WTC11 (cell line): ENCODE measurements around the gene SLC16A7. TPM values are rescaled to one million over a fixed set of nuclear protein-coding genes. Genes with fewer than 3 reads are reported as not detected.

Experiments
- ATAC-seq: fragments of 200-7000 bp; cut with Tn5 transposase; 2 replicates; pipeline ENCODE4 v1.10.0; 2021; ENCODE audit warnings: mild to moderate bottlenecking, moderate library complexity
- CTCF ChIA-PET: fragments of 300-600 bp; sonication (Branson Sonifier 250); formaldehyde crosslinking; loops from one replicate; lab custom pipeline; 2021; ENCODE audit warnings: antibody characterized with exemption; lab: Charles Lee
- POLR2A ChIA-PET: fragments of 350-600 bp; sonication (Branson Sonifier 250); formaldehyde crosslinking; loops from one replicate; lab custom pipeline; 2021; ENCODE audit warnings: antibody characterized with exemption; lab: Charles Lee
- DNase-seq: peaks from one replicate; pipeline ENCODE4 v3.0.0; 2021; ENCODE audit warnings: low spot score
- H3K27ac Mint-ChIP-seq: 2 replicates; pipeline ENCODE4 v1.8.0; 2021; ENCODE audit warnings: mixed read lengths
- H3K27me3 Mint-ChIP-seq: 2 replicates; pipeline ENCODE4 v1.8.0; 2021; ENCODE audit warnings: low read depth, mild to moderate bottlenecking, moderate library complexity, mixed read lengths
- H3K36me3 Mint-ChIP-seq: 2 replicates; pipeline ENCODE4 v1.8.0; 2021; ENCODE audit warnings: mixed read lengths
- H3K4me1 Mint-ChIP-seq: 2 replicates; pipeline ENCODE4 v1.8.0; 2022; ENCODE audit warnings: mixed read lengths
- H3K4me3 Mint-ChIP-seq: 2 replicates; pipeline ENCODE4 v1.8.0; 2021; ENCODE audit warnings: mild to moderate bottlenecking, moderate library complexity, mixed read lengths
- H3K9me3 Mint-ChIP-seq: 2 replicates; pipeline ENCODE4 v1.8.0; 2021; ENCODE audit warnings: mixed read lengths
- ARID4B ChIP-seq: sonication (generic); formaldehyde crosslinking; IDR thresholded peaks from 2 replicates; pipeline ENCODE4 v1.8.0; 2023; ENCODE audit warnings: missing genetic modification reagents, mild to moderate bottlenecking, borderline replicate concordance
- CBFB ChIP-seq: sonication (generic); formaldehyde crosslinking; IDR thresholded peaks from 2 replicates; pipeline ENCODE4 v1.8.1; 2022; ENCODE audit warnings: mild to moderate bottlenecking, low read depth, missing genetic modification reagents
- CDX4 ChIP-seq: fragments of 250-450 bp; sonication (Bioruptor Pico); IDR thresholded peaks from 2 replicates; pipeline ENCODE4 v1.9.0; 2021; ENCODE audit warnings: moderate library complexity, mild to moderate bottlenecking, inconsistent platforms, borderline replicate concordance
- E2F1 ChIP-seq: sonication (generic); formaldehyde crosslinking; IDR thresholded peaks from 2 replicates; pipeline ENCODE4 v1.8.0; 2022; ENCODE audit warnings: mild to moderate bottlenecking, missing genetic modification reagents
- GRHL2 ChIP-seq: fragments of 250-450 bp; sonication (Bioruptor Pico); IDR thresholded peaks from 2 replicates; pipeline ENCODE4 v1.8.0; 2022; ENCODE audit warnings: mild to moderate bottlenecking, moderate library complexity; ENCODE audit not compliant: insufficient replicate concordance, severe bottlenecking
- HMGA2 ChIP-seq: fragments of 250-450 bp; sonication (Bioruptor Pico); IDR thresholded peaks from 2 replicates; pipeline ENCODE4 v1.4.0; 2021; ENCODE audit warnings: mild to moderate bottlenecking, moderate library complexity
- PRDM15 ChIP-seq: sonication (generic); formaldehyde crosslinking; IDR thresholded peaks from 2 replicates; pipeline ENCODE4 v1.8.0; 2022; ENCODE audit warnings: missing genetic modification reagents
- RELA ChIP-seq: sonication (generic); formaldehyde crosslinking; IDR thresholded peaks from 2 replicates; pipeline ENCODE4 v1.8.1; 2022; ENCODE audit warnings: missing genetic modification reagents, mild to moderate bottlenecking, borderline replicate concordance
- RORB ChIP-seq: fragments of 250-450 bp; sonication (Bioruptor Pico); IDR thresholded peaks from 2 replicates; pipeline ENCODE4 v1.9.0; 2021; ENCODE audit warnings: mild to moderate bottlenecking
- ZBTB43 ChIP-seq: sonication (generic); formaldehyde crosslinking; IDR thresholded peaks from 2 replicates; pipeline ENCODE4 v1.8.1; 2023; ENCODE audit warnings: mild to moderate bottlenecking, missing genetic modification reagents
- ZNF281 ChIP-seq: sonication (generic); formaldehyde crosslinking; IDR thresholded peaks from 2 replicates; pipeline ENCODE4 v1.8.0; 2023; ENCODE audit warnings: mild to moderate bottlenecking, missing genetic modification reagents
- total RNA-seq: library from RNA; stranded (reverse); gene quantifications from 3 replicates; pipeline ENCODE4 v1.2.3, GENCODE V29; 2021

SLC16A7 gene
- total RNA-seq, 1 experiment from 2014 or later = 3.4 TPM

GRCh38 chr12:59580050-59580449, 15.8 kb upstream of the SLC16A7 start (continued):
- TF ChIP-seq PRDM15 (CRISPR knock-in tag) (no peak), GRHL2 (CRISPR knock-in tag) (no peak), E2F1 (CRISPR knock-in tag) (no peak), HMGA2 (no peak), RELA (CRISPR knock-in tag) (no peak), ARID4B (CRISPR knock-in tag) (no peak), CDX4 (CRISPR knock-in tag) (no peak), ZNF281 (no peak)

GRCh38 chr12:59583003-59583712, 12.7 kb upstream of the SLC16A7 start:
- no peaks in the 10 kb centered on the region for H3K27me3 Mint-ChIP-seq

More at GRCh38 chr12:59583003-59583712, 12.7 kb upstream of the SLC16A7 start:
- ChIA-PET CTCF (interaction anchor here (1.0 kb wide), 1 partner anchor 252 kb away, joined by 4 read pairs; no protein-coding TSS in a partner anchor), POLR2A (no interaction called here)
- DNase-seq (no peak), ATAC-seq (no peak)
- Mint-ChIP-seq H3K36me3 (no peaks in the 10 kb centered on the region), H3K4me3 (no peak overlapping the region), H3K4me1 (no peaks in the 10 kb centered on the region), H3K9me3 (no peaks in the 10 kb centered on the region)
- TF ChIP-seq ZBTB43 (CRISPR knock-in tag) (no peak), CBFB (CRISPR knock-in tag) (no peak), RORB (CRISPR knock-in tag) (no peak), CDX4 (CRISPR knock-in tag) (no peak)
- TF ChIP-seq, all 79 proteins: peak for 0
- no peak overlapping the region for H3K27ac Mint-ChIP-seq
